ENCODE results near the gene EMC8. TPM values are rescaled to one million over a fixed set of nuclear protein-coding genes. Genes with fewer than 3 reads are reported as not detected.
"Not testable (repeated sequence)": the region's sequence is repeated elsewhere in the genome, so short reads cannot be mapped to it uniquely, and the experiment has no call there.

EMC8 gene
- total RNA-seq, 1 donor from 2014 or later = 8.9 TPM

DNA sequence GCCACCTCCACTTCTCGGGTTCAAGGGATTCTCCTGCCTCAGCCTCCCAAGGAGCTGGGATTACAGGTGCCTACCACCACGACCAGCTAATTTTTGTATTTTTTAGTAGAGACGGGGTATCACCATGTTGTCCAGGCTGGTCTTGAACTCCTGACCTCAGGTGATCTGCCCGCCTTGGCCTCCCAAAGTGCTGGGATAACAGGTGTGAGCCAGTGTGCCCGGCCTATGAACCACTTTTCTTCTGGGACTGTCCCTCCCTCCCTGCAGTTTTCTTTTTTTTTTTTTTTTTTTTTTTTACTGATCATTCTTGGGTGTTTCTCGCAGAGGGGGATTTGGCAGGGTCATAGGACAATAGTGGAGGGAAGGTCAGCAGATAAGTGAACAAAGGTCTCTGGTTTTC lies 8.0 kb upstream of the EMC8 start:
- peaks cover 6 to 14% (median 9%) of the 10 kb centered on the region in 3 donors for H3K27me3 ChIP-seq (ENCODE audit: control insufficient read depth in 3 of 3, insufficient read depth in 3 of 3, low read length in 3 of 3)
- H3K36me3 ChIP-seq (ENCODE audit: control insufficient read depth in 3 of 3, insufficient read depth in 3 of 3, low read length in 3 of 3) = peaks cover 39 to 44% (median 42%) of the 10 kb centered on the region in 3 donors
- H3K4me1 ChIP-seq (ENCODE audit: control insufficient read depth in 3 of 3, insufficient read depth in 3 of 3, low read length in 3 of 3); H3K4me3 ChIP-seq (ENCODE audit: low read length in 3 of 3); H3K9me3 ChIP-seq (ENCODE audit: control insufficient read depth in 3 of 3, low read length in 3 of 3); H3K9ac ChIP-seq (ENCODE audit: low read depth in 1 of 3, low read length in 3 of 3); H3K27ac ChIP-seq (ENCODE audit: low read depth, low read length): not testable (repeated sequence)

- Histone ChIP-seq H3K9ac (ENCODE audit: low read depth in 1 of 3, low read length in 3 of 3) (no peak overlapping the region), H3K9me3 (ENCODE audit: control insufficient read depth in 3 of 3, low read length in 3 of 3) (no peaks in the 10 kb centered on the region), H3K4me1 (ENCODE audit: control insufficient read depth in 3 of 3, insufficient read depth in 3 of 3, low read length in 3 of 3) (peaks cover 0 to 3% (median 3%) of the 10 kb centered on the region in 3 donors), H3K4me3 (ENCODE audit: low read length in 3 of 3) (no peak overlapping the region), H3K36me3 (ENCODE audit: control insufficient read depth in 3 of 3, insufficient read depth in 3 of 3, low read length in 3 of 3) (peaks cover 47 to 51% (median 50%) of the 10 kb centered on the region in 3 donors), H3K27me3 (ENCODE audit: control insufficient read depth in 3 of 3, insufficient read depth in 3 of 3, low read length in 3 of 3) (peaks cover 1 to 8% (median 5%) of the 10 kb centered on the region in 3 donors), H3K27ac (ENCODE audit: low read depth, low read length) (no peak overlapping the region)
These were observed 7.2 kb upstream of the EMC8 start for GRCh38 chr16:85806539-85806938.

GRCh38 chr16:85805442-85806045 lies 6.2 kb upstream of the EMC8 start:
- Histone ChIP-seq H3K9ac (ENCODE audit: low read depth in 1 of 3, low read length in 3 of 3) (no peak overlapping the region), H3K4me3 (ENCODE audit: low read length in 3 of 3) (no peak overlapping the region), H3K27me3 (ENCODE audit: control insufficient read depth in 3 of 3, insufficient read depth in 3 of 3, low read length in 3 of 3) (peaks cover 0 to 3% (median 0%) of the 10 kb centered on the region in 3 donors), H3K4me1 (ENCODE audit: control insufficient read depth in 3 of 3, insufficient read depth in 3 of 3, low read length in 3 of 3) (peaks cover 9 to 13% (median 13%) of the 10 kb centered on the region in 3 donors), H3K9me3 (ENCODE audit: control insufficient read depth in 3 of 3, low read length in 3 of 3) (no peaks in the 10 kb centered on the region), H3K27ac (ENCODE audit: low read depth, low read length) (no peak overlapping the region), H3K36me3 (ENCODE audit: control insufficient read depth in 3 of 3, insufficient read depth in 3 of 3, low read length in 3 of 3) (peaks cover 52 to 54% (median 54%) of the 10 kb centered on the region in 3 donors)

- Histone ChIP-seq H3K9me3 (ENCODE audit: control insufficient read depth in 3 of 3, low read length in 3 of 3) (no peaks in the 10 kb centered on the region), H3K4me3 (ENCODE audit: low read length in 3 of 3) (no peak overlapping the region), H3K27me3 (ENCODE audit: control insufficient read depth in 3 of 3, insufficient read depth in 3 of 3, low read length in 3 of 3) (no peaks in the 10 kb centered on the region), H3K4me1 (ENCODE audit: control insufficient read depth in 3 of 3, insufficient read depth in 3 of 3, low read length in 3 of 3) (peaks cover 14 to 23% (median 20%) of the 10 kb centered on the region in 3 donors), H3K27ac (ENCODE audit: low read depth, low read length) (no peak overlapping the region), H3K9ac (ENCODE audit: low read depth in 1 of 3, low read length in 3 of 3) (no peak overlapping the region), H3K36me3 (ENCODE audit: control insufficient read depth in 3 of 3, insufficient read depth in 3 of 3, low read length in 3 of 3) (peaks cover 52 to 54% (median 54%) of the 10 kb centered on the region in 3 donors)
These were observed 4.2 kb upstream of the EMC8 start for GRCh38 chr16:85803570-85803969.

DNA sequence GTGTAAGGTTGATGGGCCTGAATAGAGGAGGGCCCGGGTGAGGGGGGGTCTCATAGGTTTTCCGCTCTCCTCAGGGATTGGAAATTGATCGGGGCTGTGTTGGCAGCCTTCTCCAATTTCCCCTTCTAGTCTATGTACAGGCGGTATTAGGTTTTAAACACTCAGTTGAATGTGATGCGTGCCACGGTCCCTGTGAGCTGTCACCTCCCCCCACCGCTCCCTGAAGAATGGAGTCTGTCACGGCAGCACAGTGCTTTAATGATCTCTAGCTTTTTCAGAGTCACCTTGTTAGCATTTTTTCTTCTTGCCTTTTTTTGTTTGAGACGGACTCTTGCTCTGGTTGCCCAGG lies 951 bp upstream of the EMC8 start:
- peak overlapping the region; percentile 93 to 97 (median 96) for H3K9ac ChIP-seq (ENCODE audit: low read depth in 1 of 3, low read length in 3 of 3)
- H3K27me3 ChIP-seq (ENCODE audit: control insufficient read depth in 3 of 3, insufficient read depth in 3 of 3, low read length in 3 of 3) = no peaks in the 10 kb centered on the region
- H3K27ac ChIP-seq (ENCODE audit: low read depth, low read length) = peak overlapping the region; percentile 88
- H3K36me3 ChIP-seq (ENCODE audit: control insufficient read depth in 3 of 3, insufficient read depth in 3 of 3, low read length in 3 of 3) = peaks cover 47 to 55% (median 51%) of the 10 kb centered on the region in 3 donors
- H3K4me3 ChIP-seq (ENCODE audit: low read length in 3 of 3) = peak overlapping the region; percentile 94 to 98 (median 94)
- no peaks in the 10 kb centered on the region for H3K9me3 ChIP-seq (ENCODE audit: control insufficient read depth in 3 of 3, low read length in 3 of 3)
- H3K4me1 ChIP-seq (ENCODE audit: control insufficient read depth in 3 of 3, insufficient read depth in 3 of 3, low read length in 3 of 3) = peaks cover 21 to 40% (median 30%) of the 10 kb centered on the region in 3 donors

GRCh38 chr16:85798901-85799496 lies 345 bp downstream of the EMC8 start:
- Histone ChIP-seq H3K9me3 (ENCODE audit: control insufficient read depth in 3 of 3, low read length in 3 of 3) (no peaks in the 10 kb centered on the region), H3K27ac (ENCODE audit: low read depth, low read length) (peak overlapping the region; percentile 88), H3K36me3 (ENCODE audit: control insufficient read depth in 3 of 3, insufficient read depth in 3 of 3, low read length in 3 of 3) (peaks cover 44 to 48% (median 45%) of the 10 kb centered on the region in 3 donors), H3K27me3 (ENCODE audit: control insufficient read depth in 3 of 3, insufficient read depth in 3 of 3, low read length in 3 of 3) (no peaks in the 10 kb centered on the region), H3K4me1 (ENCODE audit: control insufficient read depth in 3 of 3, insufficient read depth in 3 of 3, low read length in 3 of 3) (peaks cover 21 to 40% (median 30%) of the 10 kb centered on the region in 3 donors), H3K4me3 (ENCODE audit: low read length in 3 of 3) (peak overlapping the region; percentile 94 to 98 (median 94)), H3K9ac (ENCODE audit: low read depth in 1 of 3, low read length in 3 of 3) (peak overlapping the region; percentile 96 to 97 (median 96))

DNA sequence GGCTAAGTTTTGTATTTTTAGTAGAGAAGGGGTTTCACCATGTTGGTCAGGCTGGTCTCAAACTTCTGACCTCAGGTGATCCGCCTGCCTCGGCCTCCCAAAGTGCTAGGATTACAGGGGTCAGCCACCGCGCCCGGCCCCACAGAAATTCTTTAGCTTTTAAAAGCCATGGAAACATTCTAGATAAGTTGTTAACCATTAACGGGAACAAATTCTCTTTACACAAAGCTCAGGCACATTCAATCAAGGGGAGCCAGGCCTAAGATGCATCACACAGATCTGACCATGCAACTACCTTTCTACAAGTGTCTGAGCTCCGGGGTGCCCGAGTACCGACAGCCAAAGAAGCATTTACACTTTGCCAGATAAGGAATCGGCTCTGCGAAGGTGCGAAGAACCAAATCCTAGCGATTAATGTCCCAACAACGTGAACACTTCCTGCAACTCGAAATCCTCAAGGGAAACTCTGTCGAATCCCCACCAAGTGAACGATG lies 1.0 kb downstream of the EMC8 start:
- H3K36me3 ChIP-seq (ENCODE audit: control insufficient read depth in 3 of 3, insufficient read depth in 3 of 3, low read length in 3 of 3) = peaks cover 37 to 45% (median 41%) of the 10 kb centered on the region in 3 donors
- H3K27ac ChIP-seq (ENCODE audit: low read depth, low read length) = no peak overlapping the region
- no peaks in the 10 kb centered on the region for H3K9me3 ChIP-seq (ENCODE audit: control insufficient read depth in 3 of 3, low read length in 3 of 3)
- H3K9ac ChIP-seq (ENCODE audit: low read depth in 1 of 3, low read length in 3 of 3) = peak overlapping the region; percentile 96 to 97 (median 96)
- H3K4me1 ChIP-seq (ENCODE audit: control insufficient read depth in 3 of 3, insufficient read depth in 3 of 3, low read length in 3 of 3) = peaks cover 21 to 40% (median 30%) of the 10 kb centered on the region in 3 donors
- H3K4me3 ChIP-seq (ENCODE audit: low read length in 3 of 3) = peak overlapping the region; percentile 94 to 98 (median 94)
- H3K27me3 ChIP-seq (ENCODE audit: control insufficient read depth in 3 of 3, insufficient read depth in 3 of 3, low read length in 3 of 3) = no peaks in the 10 kb centered on the region

- Histone ChIP-seq H3K27me3 (ENCODE audit: control insufficient read depth in 3 of 3, insufficient read depth in 3 of 3, low read length in 3 of 3) (no peaks in the 10 kb centered on the region), H3K9ac (ENCODE audit: low read depth in 1 of 3, low read length in 3 of 3) (no peak overlapping the region), H3K27ac (ENCODE audit: low read depth, low read length) (no peak overlapping the region), H3K9me3 (ENCODE audit: control insufficient read depth in 3 of 3, low read length in 3 of 3) (no peaks in the 10 kb centered on the region), H3K36me3 (ENCODE audit: control insufficient read depth in 3 of 3, insufficient read depth in 3 of 3, low read length in 3 of 3) (peaks cover 23 to 38% (median 35%) of the 10 kb centered on the region in 3 donors), H3K4me3 (ENCODE audit: low read length in 3 of 3) (no peak overlapping the region), H3K4me1 (ENCODE audit: control insufficient read depth in 3 of 3, insufficient read depth in 3 of 3, low read length in 3 of 3) (peaks cover 21 to 38% (median 28%) of the 10 kb centered on the region in 3 donors)
These were observed 2.7 kb downstream of the EMC8 start for GRCh38 chr16:85796599-85796998.

DNA sequence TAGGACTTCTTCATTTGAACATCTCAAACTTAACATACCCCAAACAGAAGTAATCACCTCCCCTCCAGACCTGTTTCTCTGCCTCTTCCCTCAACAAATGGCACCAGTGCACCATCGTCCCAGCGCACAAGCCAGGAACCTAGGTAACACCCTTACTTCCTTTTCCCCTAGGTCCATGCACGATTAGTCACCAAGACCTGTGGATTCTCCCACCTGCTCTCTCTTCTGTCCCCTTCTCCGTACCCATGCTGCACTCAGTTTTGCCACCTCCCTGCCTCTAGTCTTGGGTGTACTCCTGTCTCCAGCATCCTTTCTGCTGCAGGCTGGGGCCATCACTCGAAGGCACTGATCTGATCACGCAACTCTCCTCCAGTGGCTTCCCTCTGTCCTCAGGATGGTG lies 3.2 kb downstream of the EMC8 start:
- Histone ChIP-seq H3K4me3 (ENCODE audit: low read length in 3 of 3) (no peak overlapping the region), H3K4me1 (ENCODE audit: control insufficient read depth in 3 of 3, insufficient read depth in 3 of 3, low read length in 3 of 3) (peaks cover 18 to 33% (median 23%) of the 10 kb centered on the region in 3 donors), H3K36me3 (ENCODE audit: control insufficient read depth in 3 of 3, insufficient read depth in 3 of 3, low read length in 3 of 3) (peaks cover 20 to 34% (median 31%) of the 10 kb centered on the region in 3 donors), H3K9ac (ENCODE audit: low read depth in 1 of 3, low read length in 3 of 3) (no peak overlapping the region), H3K27me3 (ENCODE audit: control insufficient read depth in 3 of 3, insufficient read depth in 3 of 3, low read length in 3 of 3) (no peaks in the 10 kb centered on the region), H3K9me3 (ENCODE audit: control insufficient read depth in 3 of 3, low read length in 3 of 3) (no peaks in the 10 kb centered on the region), H3K27ac (ENCODE audit: low read depth, low read length) (no peak overlapping the region)

DNA sequence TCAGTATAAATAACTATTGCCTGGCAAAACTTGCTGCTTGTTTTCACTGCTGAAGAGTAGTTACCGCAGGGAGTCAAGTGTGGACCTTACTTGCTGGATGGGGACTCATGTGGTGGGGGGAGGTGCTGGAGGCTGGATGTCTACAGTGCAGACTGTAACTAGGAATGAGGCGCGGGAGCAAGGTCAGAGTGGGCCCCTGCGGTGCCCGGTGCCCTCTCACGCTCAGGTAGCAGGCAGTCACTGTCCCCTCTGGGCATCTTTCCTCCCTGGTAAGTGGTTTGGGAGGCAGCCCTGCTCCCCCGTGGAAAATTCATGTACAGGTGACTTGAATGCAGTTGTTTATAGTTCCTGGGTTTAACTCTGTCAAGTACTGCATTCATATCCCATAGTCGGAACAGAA lies 4.6 kb downstream of the EMC8 start:
- H3K9ac ChIP-seq (ENCODE audit: low read depth in 1 of 3, low read length in 3 of 3) = no peak overlapping the region
- peaks cover 9 to 22% (median 13%) of the 10 kb centered on the region in 3 donors for H3K4me1 ChIP-seq (ENCODE audit: control insufficient read depth in 3 of 3, insufficient read depth in 3 of 3, low read length in 3 of 3)
- H3K4me3 ChIP-seq (ENCODE audit: low read length in 3 of 3) = no peak overlapping the region
- H3K36me3 ChIP-seq (ENCODE audit: control insufficient read depth in 3 of 3, insufficient read depth in 3 of 3, low read length in 3 of 3) = peaks cover 20 to 34% (median 31%) of the 10 kb centered on the region in 3 donors
- no peaks in the 10 kb centered on the region for H3K9me3 ChIP-seq (ENCODE audit: control insufficient read depth in 3 of 3, low read length in 3 of 3)
- no peaks in the 10 kb centered on the region for H3K27me3 ChIP-seq (ENCODE audit: control insufficient read depth in 3 of 3, insufficient read depth in 3 of 3, low read length in 3 of 3)
- no peak overlapping the region for H3K27ac ChIP-seq (ENCODE audit: low read depth, low read length)
